Psoas muscle (tissue), 8 donors: ENCODE data around the gene IFT88. TPM values are rescaled to one million over a fixed set of nuclear protein-coding genes. Genes with fewer than 3 reads are reported as not detected.
A peak's percentile ranks its signal among the peaks of the same experiment; 100 is the strongest.

Source experiments
- ATAC-seq, 4 donors: fragments of 200-7000 bp; cut with Tn5 transposase; one replicate each; pipeline ENCODE4 v1.9.1; 2020; ENCODE audit warnings: moderate library complexity in 3 of 4, mild to moderate bottlenecking in 2 of 4
- DNase-seq, 2 donors: peaks; one replicate each; pipeline ENCODE4 v3.0.0-alpha.2; 2020
- H3K27ac ChIP-seq: fragments of 200-600 bp; one replicate; pipeline ENCODE4 v1.8.0; 2022
- H3K27me3 ChIP-seq, 3 donors: fragments of 200-600 bp in 1 of 3; one replicate each; pipeline versions ENCODE4 v1.6.1 to v1.8.0; 2013 to 2022; ENCODE audit warnings: low read length in 2 of 3, mild to moderate bottlenecking in 2 of 3, moderate library complexity in 1 of 3; ENCODE audit not compliant: insufficient read depth in 3 of 3
- H3K36me3 ChIP-seq, 2 donors: fragments of 200-600 bp in 1 of 2; one replicate each; pipeline versions ENCODE4 v1.6.1 to v1.8.0; 2013 to 2022; ENCODE audit warnings: low read depth in 1 of 2, mild to moderate bottlenecking in 1 of 2, moderate library complexity in 1 of 2; ENCODE audit not compliant: insufficient read depth in 1 of 2
- H3K4me1 ChIP-seq: fragments of 200-600 bp; one replicate; pipeline ENCODE4 v1.8.0; 2022
- H3K4me3 ChIP-seq: fragments of 200-600 bp; one replicate; pipeline ENCODE4 v1.8.0; 2022; ENCODE audit warnings: mild to moderate bottlenecking
- H3K9me3 ChIP-seq: fragments of 200-600 bp; one replicate; pipeline ENCODE4 v1.8.0; 2022
- WGBS, 3 donors: extraction: QIAGEN DNeasy Blood & Tissue Kit; methylation state at CpG; one replicate each; pipeline versions ENCODE4 v1.1.6 to v1.1.7; 2013; 5-methylcytosine and 5-hydroxymethylcytosine counted together
- intact Hi-C, 2 donors: fragments of 100-400 bp; cut with DNase I; formaldehyde crosslinking; loops; one replicate each; pipeline versions ENCODE4 v1.11.0 to v1.14.2; 2022
- polyA plus RNA-seq, 3 donors: library from polyadenylated mRNA; stranded (reverse); fragments of 200-250 nt; gene quantifications; one replicate each; pipeline ENCODE4 v1.2.3, GENCODE V29; 2013
- total RNA-seq, 4 donors: library from RNA; stranded (reverse); fragmentation: NEBNext Ultra II Directional in 2 of 4; extraction: Animal tissue kit (Norgen Biotek cat#: 25700) in 2 of 4; gene quantifications; one replicate each; pipeline versions ENCODE4 v1.2.1 to v1.2.4, GENCODE V29; 2021 to 2023
- TF ChIP-seq, protein P1 (sequence below): fragments of 200-600 bp; IDR thresholded peaks from one replicate; pipeline ENCODE4 v1.8.0; 2022; ENCODE audit warnings: antibody characterized with exemption
- donor health status: healthy with polysubstance abuse.
- donor health status: DM: no; HTN: no; CAD: no; lungs with moderate emphysema.
- donor health status: Bipolar disorder and iron deficiency.
- donor health status: healthy.
- donor health status: DM: yes; HTN: yes; CAD: no.
- donor health status: DM: no; HTN: no; CAD: no.
- donor health status: DM: no; HTN: no; CAD: no.
- donor health status: DM: yes; HTN: yes; CAD: no.

The IFT88 gene
- total and polyA plus RNA-seq, 7 donors: 3.9 to 9.8 (median 4.6) TPM

GRCh38 chr13:20708216-20708615 is 141.3 kb downstream of the IFT88 start:
- WGBS, 3 donors: 46 to 75% (median 53%) methylated on average over 2 of the region's 2 CpGs
- no peaks in the 10 kb centered on the region for H3K27me3 ChIP-seq
- H3K9me3 ChIP-seq: no peaks in the 10 kb centered on the region
- H3K36me3 ChIP-seq: no peaks in the 10 kb centered on the region
- TF ChIP-seq, protein P1, sequence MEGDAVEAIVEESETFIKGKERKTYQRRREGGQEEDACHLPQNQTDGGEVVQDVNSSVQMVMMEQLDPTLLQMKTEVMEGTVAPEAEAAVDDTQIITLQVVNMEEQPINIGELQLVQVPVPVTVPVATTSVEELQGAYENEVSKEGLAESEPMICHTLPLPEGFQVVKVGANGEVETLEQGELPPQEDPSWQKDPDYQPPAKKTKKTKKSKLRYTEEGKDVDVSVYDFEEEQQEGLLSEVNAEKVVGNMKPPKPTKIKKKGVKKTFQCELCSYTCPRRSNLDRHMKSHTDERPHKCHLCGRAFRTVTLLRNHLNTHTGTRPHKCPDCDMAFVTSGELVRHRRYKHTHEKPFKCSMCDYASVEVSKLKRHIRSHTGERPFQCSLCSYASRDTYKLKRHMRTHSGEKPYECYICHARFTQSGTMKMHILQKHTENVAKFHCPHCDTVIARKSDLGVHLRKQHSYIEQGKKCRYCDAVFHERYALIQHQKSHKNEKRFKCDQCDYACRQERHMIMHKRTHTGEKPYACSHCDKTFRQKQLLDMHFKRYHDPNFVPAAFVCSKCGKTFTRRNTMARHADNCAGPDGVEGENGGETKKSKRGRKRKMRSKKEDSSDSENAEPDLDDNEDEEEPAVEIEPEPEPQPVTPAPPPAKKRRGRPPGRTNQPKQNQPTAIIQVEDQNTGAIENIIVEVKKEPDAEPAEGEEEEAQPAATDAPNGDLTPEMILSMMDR: no peak
- DNase-seq (no peak), ATAC-seq (no peak)
- no peak overlapping the region for H3K4me3 ChIP-seq
- H3K27ac ChIP-seq: peak overlapping the region; percentile 30
- no peaks in the 10 kb centered on the region for H3K4me1 ChIP-seq
- intact Hi-C loops: no loop called here

GRCh38 chr13:20709369-20709768 is 142.4 kb downstream of the IFT88 start:
- Histone ChIP-seq H3K36me3 (no peaks in the 10 kb centered on the region), H3K4me1 (no peaks in the 10 kb centered on the region), H3K27me3 (no peaks in the 10 kb centered on the region), H3K27ac (peak overlapping the region; percentile 64), H3K4me3 (no peak overlapping the region), H3K9me3 (no peaks in the 10 kb centered on the region)
- DNase-seq (no peak), ATAC-seq (no peak)
- 81 to 92% (median 85%) methylated on average over 8 of the region's 8 CpGs for WGBS, 3 donors
- TF ChIP-seq, protein P1: no peak
- intact Hi-C loops: no loop called here

DNA sequence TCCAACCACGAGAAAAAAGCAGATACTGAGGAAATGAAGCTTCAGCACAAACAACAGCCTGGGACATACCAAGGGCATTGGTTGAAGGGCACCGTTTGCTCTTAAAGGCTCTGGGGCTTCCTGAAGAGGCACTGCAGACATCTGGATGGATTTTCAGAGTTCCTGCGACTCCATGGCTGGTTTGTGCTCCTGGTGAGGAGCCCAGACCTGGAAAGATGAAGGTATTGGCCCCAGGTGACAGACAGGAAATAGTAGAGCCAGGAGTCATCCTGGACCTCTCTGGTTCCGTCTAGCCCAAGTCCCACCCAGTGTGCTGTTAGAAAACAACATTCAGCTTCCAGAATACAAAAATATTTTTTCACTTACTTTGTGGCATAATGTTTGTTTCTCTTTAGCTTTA is 142.8 kb downstream of the IFT88 start:
- Histone ChIP-seq H3K27ac (peak overlapping the region; percentile 64), H3K4me3 (no peak overlapping the region), H3K4me1 (no peaks in the 10 kb centered on the region), H3K9me3 (no peaks in the 10 kb centered on the region), H3K36me3 (no peaks in the 10 kb centered on the region), H3K27me3 (no peaks in the 10 kb centered on the region)
- no peak for DNase-seq
- intact Hi-C loops: loop anchor here in 1 of 2 donors (5.0 kb wide), 1 partner anchor 118 kb away; no protein-coding TSS in a partner anchor
- TF ChIP-seq, protein P1: no peak
- WGBS, 3 donors: 38 to 57% (median 47%) methylated on average over 4 of the region's 4 CpGs
- no peak for ATAC-seq

GRCh38 chr13:20711301-20712044 is 144.5 kb downstream of the IFT88 start:
- DNase-seq (no peak), ATAC-seq (no peak)
- Histone ChIP-seq H3K36me3 (no peaks in the 10 kb centered on the region), H3K27me3 (no peaks in the 10 kb centered on the region), H3K4me1 (no peaks in the 10 kb centered on the region), H3K27ac (peak overlapping the region; percentile 91), H3K9me3 (no peaks in the 10 kb centered on the region), H3K4me3 (no peak overlapping the region)
- TF ChIP-seq, protein P1: no peak
- intact Hi-C loops: loop anchor here (2.0 to 5.0 kb wide), 3 partner anchors 116 to 213 kb away; no protein-coding TSS in a partner anchor
- 85 to 88% (median 86%) methylated on average over 12 to 13 of the region's 13 CpGs for WGBS, 3 donors
